Duodenal mucosa (tissue), 2 donors: ENCODE data around the gene KIAA0753.
"Not testable (repeated sequence)": the region's sequence is repeated elsewhere in the genome, so short reads cannot be mapped to it uniquely, and the experiment has no call there.

Experiments used
- H3K27ac ChIP-seq: one replicate; pipeline ENCODE4 v1.7.0; 2013; ENCODE audit warnings: low read depth, low read length
- H3K27me3 ChIP-seq, 2 donors: one replicate each; pipeline ENCODE4 v1.7.0; 2013; ENCODE audit warnings: low read length in 2 of 2, control low read depth in 1 of 2; ENCODE audit not compliant: insufficient read depth in 2 of 2, control insufficient read depth in 1 of 2
- H3K36me3 ChIP-seq, 2 donors: one replicate each; pipeline ENCODE4 v1.7.0; 2013; ENCODE audit warnings: low read length in 2 of 2, control low read depth in 1 of 2; ENCODE audit not compliant: insufficient read depth in 2 of 2, control insufficient read depth in 1 of 2
- H3K4me1 ChIP-seq, 2 donors: one replicate each; pipeline ENCODE4 v1.7.0; 2013; ENCODE audit warnings: low read length in 2 of 2, control low read depth in 1 of 2; ENCODE audit not compliant: insufficient read depth in 2 of 2, control insufficient read depth in 1 of 2
- H3K4me3 ChIP-seq, 2 donors: one replicate each; pipeline ENCODE4 v1.7.0; 2013; ENCODE audit warnings: low read length in 2 of 2, low read depth in 1 of 2
- H3K9ac ChIP-seq, 2 donors: one replicate each; pipeline ENCODE4 v1.7.0; 2013; ENCODE audit warnings: low read length in 2 of 2, low read depth in 1 of 2
- H3K9me3 ChIP-seq, 2 donors: one replicate each; pipeline ENCODE4 v1.7.0; 2013; ENCODE audit warnings: low read length in 2 of 2, control low read depth in 1 of 2; ENCODE audit not compliant: control insufficient read depth in 1 of 2

The KIAA0753 gene

GRCh38 chr17:6669479-6670212 is 29.1 kb upstream of the KIAA0753 start:
- H3K9ac ChIP-seq: no peak overlapping the region
- peaks cover 0 to 5% of the 10 kb centered on the region in 2 donors for H3K27me3 ChIP-seq
- H3K4me1 ChIP-seq: no peaks in the 10 kb centered on the region
- no peak overlapping the region for H3K4me3 ChIP-seq
- no peak overlapping the region for H3K27ac ChIP-seq
- no peaks in the 10 kb centered on the region for H3K36me3 ChIP-seq
- H3K9me3 ChIP-seq: no peaks in the 10 kb centered on the region

GRCh38 chr17:6668727-6669425 is 28.4 kb upstream of the KIAA0753 start:
- H3K9me3 ChIP-seq: no peaks in the 10 kb centered on the region
- H3K27ac ChIP-seq: no peak overlapping the region
- H3K4me3 ChIP-seq: no peak overlapping the region
- peaks cover 0 to 5% of the 10 kb centered on the region in 2 donors for H3K27me3 ChIP-seq
- no peak overlapping the region for H3K9ac ChIP-seq
- no peaks in the 10 kb centered on the region for H3K4me1 ChIP-seq
- H3K36me3 ChIP-seq: no peaks in the 10 kb centered on the region

GRCh38 chr17:6668219-6668618 is 27.7 kb upstream of the KIAA0753 start:
- Histone ChIP-seq H3K27ac (no peak overlapping the region), H3K27me3 (peaks cover 0 to 5% of the 10 kb centered on the region in 2 donors), H3K9me3 (no peaks in the 10 kb centered on the region), H3K9ac (no peak overlapping the region), H3K36me3 (no peaks in the 10 kb centered on the region), H3K4me1 (no peaks in the 10 kb centered on the region), H3K4me3 (no peak overlapping the region)

GRCh38 chr17:6667516-6667915 is 27.0 kb upstream of the KIAA0753 start:
- Histone ChIP-seq H3K9ac (no peak overlapping the region), H3K9me3 (no peaks in the 10 kb centered on the region), H3K36me3 (no peaks in the 10 kb centered on the region), H3K27ac (no peak overlapping the region), H3K27me3 (peaks cover 0 to 5% of the 10 kb centered on the region in 2 donors), H3K4me1 (no peaks in the 10 kb centered on the region), H3K4me3 (no peak overlapping the region)

GRCh38 chr17:6666557-6666956 is 26.0 kb upstream of the KIAA0753 start:
- H3K9me3 ChIP-seq: no peaks in the 10 kb centered on the region
- peaks cover 0 to 5% of the 10 kb centered on the region in 2 donors for H3K27me3 ChIP-seq
- H3K4me3 ChIP-seq: no peak overlapping the region
- H3K27ac ChIP-seq: no peak overlapping the region
- no peak overlapping the region for H3K9ac ChIP-seq
- no peaks in the 10 kb centered on the region for H3K36me3 ChIP-seq
- H3K4me1 ChIP-seq: no peaks in the 10 kb centered on the region

GRCh38 chr17:6666077-6666521 is 25.6 kb upstream of the KIAA0753 start:
- Histone ChIP-seq H3K9me3 (no peaks in the 10 kb centered on the region), H3K27ac (no peak overlapping the region), H3K9ac (no peak overlapping the region), H3K4me1 (no peaks in the 10 kb centered on the region), H3K27me3 (peaks cover 0 to 5% of the 10 kb centered on the region in 2 donors), H3K4me3 (no peak overlapping the region), H3K36me3 (no peaks in the 10 kb centered on the region)

- not testable (repeated sequence) for H3K27ac ChIP-seq, H3K27me3 ChIP-seq, H3K9me3 ChIP-seq, H3K4me3 ChIP-seq, H3K36me3 ChIP-seq, H3K4me1 ChIP-seq, H3K9ac ChIP-seq
These were observed 22.7 kb upstream of the KIAA0753 start for GRCh38 chr17:6663200-6663599.

GRCh38 chr17:6661464-6661848 is 20.9 kb upstream of the KIAA0753 start:
- peaks cover 0 to 6% of the 10 kb centered on the region in 2 donors for H3K4me1 ChIP-seq
- peaks cover 0 to 5% of the 10 kb centered on the region in 2 donors for H3K27me3 ChIP-seq
- H3K27ac ChIP-seq: no peak overlapping the region
- no peaks in the 10 kb centered on the region for H3K36me3 ChIP-seq
- no peak overlapping the region for H3K4me3 ChIP-seq
- H3K9ac ChIP-seq: no peak overlapping the region
- no peaks in the 10 kb centered on the region for H3K9me3 ChIP-seq

- Histone ChIP-seq H3K27me3 (peaks cover 0 to 5% of the 10 kb centered on the region in 2 donors), H3K36me3 (no peaks in the 10 kb centered on the region), H3K4me1 (peaks cover 0 to 6% of the 10 kb centered on the region in 2 donors), H3K27ac (no peak overlapping the region), H3K9ac (no peak overlapping the region), H3K4me3 (no peak overlapping the region), H3K9me3 (no peaks in the 10 kb centered on the region)
These were observed 20.4 kb upstream of the KIAA0753 start for GRCh38 chr17:6660805-6661463.

- Histone ChIP-seq H3K9ac (no peak overlapping the region), H3K4me1 (peaks cover 3 to 9% of the 10 kb centered on the region in 2 donors), H3K27ac (no peak overlapping the region), H3K4me3 (no peak overlapping the region), H3K27me3 (peaks cover 5 to 8% of the 10 kb centered on the region in 2 donors), H3K36me3 (no peaks in the 10 kb centered on the region), H3K9me3 (no peaks in the 10 kb centered on the region)
These were observed 19.6 kb upstream of the KIAA0753 start for GRCh38 chr17:6660101-6660500.
